Putamen (tissue), 1 donor: Measurements from ENCODE around the gene TTC21A.

Source experiments
- DNase-seq: peaks from one replicate; pipeline ENCODE4 v3.0.0-alpha.2; 2016; ENCODE audit warnings: low spot score

Gene TTC21A

GRCh38 chr3:39177708-39178332 lies 70.3 kb downstream of the TTC21A start:
- DNase-seq, result peak; percentile 84

- DNase-seq, result peak; percentile 32
Measured at GRCh38 chr3:39178553-39178952, 71.1 kb downstream of the TTC21A start.

- no peak for DNase-seq
Measured at GRCh38 chr3:39180183-39180545, 72.7 kb downstream of the TTC21A start.

- DNase-seq, result peak; percentile 60
Measured at GRCh38 chr3:39180546-39181346, 73.3 kb downstream of the TTC21A start.

GRCh38 chr3:39181408-39182335 lies 74.2 kb downstream of the TTC21A start:
- no peak for DNase-seq

GRCh38 chr3:39183211-39184080 lies 76.0 kb downstream of the TTC21A start:
- DNase-seq, result no peak

- no peak for DNase-seq
Measured at GRCh38 chr3:39184081-39184967, 76.8 kb downstream of the TTC21A start.

GRCh38 chr3:39184968-39185285 lies 77.4 kb downstream of the TTC21A start:
- DNase-seq, result no peak

- no peak for DNase-seq
Measured at GRCh38 chr3:39185326-39185958, 78.0 kb downstream of the TTC21A start.

GRCh38 chr3:39185959-39186691 lies 78.6 kb downstream of the TTC21A start:
- DNase-seq, result no peak

GRCh38 chr3:39186692-39187151 lies 79.2 kb downstream of the TTC21A start:
- DNase-seq, result no peak

- no peak for DNase-seq
Measured at GRCh38 chr3:39187372-39188155, 80.1 kb downstream of the TTC21A start.
